Fibroblast of skin of scalp (primary cell): ENCODE results near the gene PATZ1.

ENCODE experiments used
- DNase-seq: peaks from one replicate; pipeline ENCODE4 v3.0.0-alpha.2; 2013

PATZ1 gene

DNA sequence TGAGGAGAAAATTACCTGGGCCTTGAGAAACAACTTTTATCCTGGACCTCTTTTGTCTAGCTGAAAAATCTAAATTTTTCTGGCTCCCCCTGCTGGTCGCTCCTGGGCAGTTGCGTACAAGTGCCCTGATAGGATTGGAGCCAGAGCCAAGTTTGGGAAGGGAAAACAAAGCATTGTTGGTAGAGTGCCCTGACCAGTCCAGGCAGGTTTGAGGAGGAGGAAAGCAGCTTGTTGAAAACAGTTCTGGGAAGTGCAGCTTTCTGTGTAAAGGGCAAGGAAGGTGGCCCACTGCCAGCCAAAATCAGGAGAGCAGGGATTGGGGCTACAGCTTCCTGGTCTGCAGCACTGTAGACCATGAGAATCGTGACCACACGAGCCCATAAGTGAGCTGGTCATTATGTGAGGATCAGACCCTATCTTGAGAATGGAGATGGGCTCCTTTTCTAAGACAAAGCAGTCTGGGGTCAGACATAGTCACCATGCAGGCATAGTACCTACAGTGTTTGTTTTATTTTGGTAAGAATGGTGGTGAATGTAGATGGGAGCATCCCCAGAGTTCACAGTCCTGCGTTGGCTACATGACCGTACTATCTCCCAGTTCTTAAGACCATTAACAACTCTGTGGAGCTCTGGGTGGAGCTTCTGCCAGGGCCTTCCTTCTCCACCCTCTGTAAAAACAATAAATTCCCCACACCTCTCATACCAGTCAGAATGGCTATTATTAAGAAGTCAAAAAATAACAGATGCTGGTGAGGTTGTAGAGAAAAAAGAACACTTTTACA is 32.6 kb downstream of the PATZ1 start:
- peak; percentile 56 for DNase-seq

DNA sequence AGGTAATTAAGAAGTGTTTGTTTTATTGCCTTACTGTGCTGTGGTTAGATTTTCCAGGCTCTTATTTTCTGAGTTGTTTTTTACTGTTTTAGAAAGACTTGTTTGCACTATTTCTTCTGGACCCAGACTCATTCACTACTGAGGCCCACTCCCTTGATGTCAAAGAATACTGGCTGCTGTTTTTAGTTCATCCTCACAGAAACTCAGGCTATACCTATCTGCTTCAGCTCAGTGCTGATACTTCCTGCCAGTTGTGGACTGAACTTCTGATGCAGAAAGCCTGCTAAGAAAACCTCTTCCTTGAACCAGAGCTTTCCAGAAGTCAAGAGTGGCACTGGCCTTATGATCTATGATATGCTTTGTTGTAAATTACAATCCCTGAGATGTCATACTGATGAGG is 38.0 kb downstream of the PATZ1 start:
- no peak for DNase-seq

DNA sequence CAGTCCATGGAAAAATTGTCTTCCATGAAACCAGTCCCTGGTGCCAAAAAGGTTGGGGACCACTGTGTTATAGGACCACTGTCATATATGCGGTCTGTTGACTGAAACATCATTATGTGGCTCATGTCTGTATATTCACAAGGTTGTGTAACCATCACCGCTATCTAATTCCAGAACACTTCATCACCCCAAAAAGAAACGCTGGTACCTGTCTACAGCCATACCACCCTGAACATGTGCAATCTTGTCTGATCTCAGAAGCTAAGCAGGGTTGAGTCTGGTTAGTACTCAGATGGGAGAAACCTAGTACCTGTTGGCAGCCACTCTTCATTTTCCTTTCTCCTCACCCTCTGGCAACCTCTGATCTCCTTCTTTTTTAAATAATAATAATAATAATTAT is 41.0 kb downstream of the PATZ1 start:
- DNase-seq: no peak

DNA sequence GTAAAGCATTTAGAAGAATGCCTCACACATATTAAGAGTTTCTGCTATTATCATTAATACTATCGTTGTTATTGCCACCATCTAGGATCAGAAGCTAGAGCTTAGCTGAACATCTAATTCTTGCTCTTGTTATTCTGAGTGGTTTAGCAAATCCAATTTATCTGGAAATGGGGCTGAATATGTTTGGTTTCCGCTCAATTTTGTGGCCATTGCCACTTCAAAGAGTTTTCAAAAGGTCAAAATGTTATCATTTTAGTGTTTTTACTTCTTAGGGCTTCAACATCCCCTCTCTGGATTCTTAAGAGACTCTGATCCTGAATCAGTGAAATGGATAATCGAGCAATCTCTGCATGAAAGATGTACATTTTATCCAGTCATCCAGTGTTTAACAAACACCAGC is 43.6 kb downstream of the PATZ1 start:
- DNase-seq: no peak

DNA sequence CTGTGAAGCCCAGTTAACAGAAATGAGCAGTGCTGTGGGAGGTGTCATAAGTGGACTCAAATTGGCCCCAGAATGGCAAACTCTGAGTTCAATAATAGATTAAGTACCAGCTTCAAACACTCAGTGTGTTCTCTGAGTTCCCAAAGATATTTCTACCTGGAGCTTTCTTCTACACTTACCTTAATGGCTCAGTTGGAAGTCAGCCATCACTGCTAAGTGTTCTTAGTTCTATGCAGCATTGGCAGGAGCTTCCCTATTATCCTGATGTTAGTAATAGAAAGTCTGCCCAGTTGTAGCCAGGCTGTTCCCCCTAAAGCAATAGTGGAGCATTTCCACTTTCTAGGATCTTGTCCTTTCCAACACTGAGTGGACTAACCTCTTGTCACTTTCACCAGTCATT is 44.1 kb downstream of the PATZ1 start:
- DNase-seq: no peak

DNA sequence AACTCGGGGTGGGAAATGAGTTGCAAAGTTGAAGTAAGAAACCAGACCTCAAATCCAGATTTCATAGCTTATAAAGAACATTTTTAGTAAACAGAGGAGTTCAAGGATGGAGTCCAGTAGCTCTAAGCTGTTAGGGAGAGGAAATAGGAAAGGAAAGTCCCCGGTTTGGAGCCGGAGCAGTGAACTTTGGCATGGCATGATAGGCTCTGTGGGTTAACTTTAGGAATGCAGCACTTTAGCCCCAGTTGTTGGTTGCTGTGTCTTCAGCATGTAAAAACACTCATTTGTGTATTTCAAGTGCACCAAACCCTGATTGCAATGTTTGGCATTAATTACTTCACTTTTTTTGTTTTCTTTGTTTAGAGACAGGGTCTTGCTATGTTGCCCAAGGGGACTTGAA is 45.2 kb downstream of the PATZ1 start:
- DNase-seq: no peak

DNA sequence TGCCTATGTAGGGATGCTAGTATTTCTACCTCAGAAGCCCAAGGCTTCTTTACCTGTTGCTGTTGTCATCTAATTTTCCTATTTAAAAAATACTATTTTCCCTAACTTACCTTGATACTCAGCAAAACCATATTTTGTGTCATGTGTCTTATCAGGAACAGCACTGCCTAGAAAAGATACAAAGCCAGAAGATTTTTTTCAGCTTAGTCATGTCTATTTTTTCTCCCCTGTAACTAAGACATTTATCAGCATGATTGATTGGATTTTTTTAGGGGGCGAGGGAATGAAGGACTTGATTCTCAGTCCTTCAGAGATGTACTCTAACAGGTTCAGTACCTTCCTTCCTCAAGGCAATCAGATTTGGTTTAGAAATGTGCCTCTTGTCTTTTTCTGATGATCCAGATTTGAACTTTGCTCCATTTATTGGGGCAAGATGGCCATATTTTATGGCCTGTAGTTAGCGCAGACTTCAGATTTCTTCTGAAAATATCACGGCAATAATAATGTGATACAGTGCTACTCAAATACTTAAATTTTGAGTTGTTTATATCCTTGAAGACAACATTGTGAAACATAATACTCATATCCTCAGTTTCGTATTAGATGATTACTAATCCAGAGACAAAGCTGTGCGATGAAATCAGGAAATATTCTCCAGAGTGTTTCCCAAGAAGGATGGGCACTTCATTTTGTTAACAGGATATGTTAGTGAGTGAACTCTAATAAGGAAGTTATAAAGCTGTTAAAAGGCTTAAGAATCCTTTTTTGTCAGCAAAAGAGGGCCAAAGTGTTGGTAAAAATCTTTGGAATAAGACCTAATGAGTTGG is 50.1 kb downstream of the PATZ1 start:
- no peak for DNase-seq

DNA sequence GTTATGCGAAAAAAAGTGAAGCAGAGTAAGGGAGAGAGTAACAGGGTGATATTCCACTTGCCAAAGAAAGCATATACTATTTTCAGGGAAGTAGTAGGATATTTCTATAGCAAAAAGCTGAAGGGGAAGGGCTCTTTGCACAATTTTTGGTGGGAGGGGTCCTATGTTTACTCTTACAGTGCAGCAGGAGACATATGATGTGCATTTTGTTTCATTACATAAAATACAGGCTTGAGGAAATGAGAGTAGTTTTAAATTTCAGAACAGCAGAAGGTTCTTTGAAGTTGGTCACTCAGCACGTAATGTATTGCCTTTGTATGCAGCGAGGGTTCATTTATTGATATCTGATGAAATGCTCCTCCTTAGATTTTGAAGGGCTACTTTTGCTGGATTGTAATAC is 50.8 kb downstream of the PATZ1 start:
- no peak for DNase-seq

DNA sequence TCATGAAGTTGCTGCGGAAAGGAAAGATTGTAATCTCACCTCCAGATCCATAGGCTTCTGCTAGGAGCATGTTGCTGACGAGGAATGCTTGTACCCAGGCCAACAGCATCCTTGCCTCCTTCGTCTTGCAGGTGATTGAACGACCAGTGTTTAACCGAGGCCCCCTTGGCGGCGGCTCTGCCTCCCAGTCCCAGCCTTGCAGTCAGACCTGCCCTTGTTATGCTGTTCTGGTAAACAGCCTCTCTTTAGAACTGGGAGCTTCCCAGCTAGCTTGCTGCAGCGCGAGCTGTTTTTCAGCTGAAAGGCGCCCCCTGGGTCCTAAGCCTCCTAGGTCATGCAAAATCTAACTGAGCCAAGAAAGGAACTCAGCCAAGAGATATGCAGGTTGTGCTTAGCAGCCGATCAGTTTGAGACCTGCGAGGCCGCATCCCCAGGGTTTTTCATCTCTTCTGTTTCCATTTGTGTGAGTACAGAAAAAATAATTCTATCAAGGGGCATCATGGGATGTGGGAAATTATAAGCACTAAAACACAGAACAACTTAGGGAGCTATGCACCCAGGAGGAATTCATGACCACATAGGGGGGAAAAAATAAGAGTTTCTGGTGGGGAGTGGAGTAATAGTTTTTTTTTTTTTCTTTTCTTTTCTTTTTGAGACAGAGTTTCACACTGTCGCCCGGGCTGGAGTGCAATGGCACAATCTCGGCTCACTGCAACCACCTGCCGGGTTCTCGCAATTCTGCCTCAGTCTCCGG is 53.7 kb downstream of the PATZ1 start, which contains the start of gene PIK3IP1:
TSS of gene PIK3IP1 (minus strand) at position 253 of the 754 bp plus-strand sequence. CDS start at position 109, 144 bp downstream.
- DNase-seq: peak; percentile 74

DNA sequence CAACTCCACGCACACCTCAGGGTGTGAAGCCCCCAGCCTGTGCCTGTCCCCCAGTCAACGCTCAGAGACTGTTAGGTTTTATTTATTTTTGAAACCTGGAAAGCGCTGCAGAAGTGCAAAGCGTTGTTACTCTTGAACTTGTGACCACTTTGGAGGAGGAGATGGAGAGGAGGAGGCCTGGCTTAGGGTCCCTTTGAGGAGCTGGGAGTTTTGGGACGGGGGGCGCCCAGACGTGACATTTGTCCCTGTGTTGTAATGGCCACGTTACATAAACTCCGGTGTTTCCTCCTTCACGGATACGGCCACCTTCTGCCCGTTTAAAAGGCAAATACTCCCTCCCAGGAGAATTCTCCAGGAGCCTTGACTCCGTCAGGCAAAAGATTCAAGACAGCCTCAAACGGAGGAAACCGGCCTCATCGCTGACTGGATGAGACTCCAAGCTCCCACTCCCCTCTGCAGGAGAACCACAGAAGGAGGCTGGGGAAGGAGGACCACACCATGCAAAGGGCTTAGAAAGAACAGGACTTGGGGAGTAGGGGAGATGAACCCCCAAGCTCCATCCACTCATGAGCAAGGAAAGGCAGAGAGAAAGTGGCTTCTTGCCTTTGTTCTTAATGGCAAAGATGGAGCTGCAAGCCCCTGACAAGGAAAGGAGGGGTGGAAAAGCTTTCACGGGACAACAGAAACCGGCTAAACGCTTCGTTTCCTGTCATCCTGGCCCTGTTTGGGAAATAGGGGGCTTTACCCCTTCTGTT is 54.5 kb downstream of the PATZ1 start:
- no peak for DNase-seq

DNA sequence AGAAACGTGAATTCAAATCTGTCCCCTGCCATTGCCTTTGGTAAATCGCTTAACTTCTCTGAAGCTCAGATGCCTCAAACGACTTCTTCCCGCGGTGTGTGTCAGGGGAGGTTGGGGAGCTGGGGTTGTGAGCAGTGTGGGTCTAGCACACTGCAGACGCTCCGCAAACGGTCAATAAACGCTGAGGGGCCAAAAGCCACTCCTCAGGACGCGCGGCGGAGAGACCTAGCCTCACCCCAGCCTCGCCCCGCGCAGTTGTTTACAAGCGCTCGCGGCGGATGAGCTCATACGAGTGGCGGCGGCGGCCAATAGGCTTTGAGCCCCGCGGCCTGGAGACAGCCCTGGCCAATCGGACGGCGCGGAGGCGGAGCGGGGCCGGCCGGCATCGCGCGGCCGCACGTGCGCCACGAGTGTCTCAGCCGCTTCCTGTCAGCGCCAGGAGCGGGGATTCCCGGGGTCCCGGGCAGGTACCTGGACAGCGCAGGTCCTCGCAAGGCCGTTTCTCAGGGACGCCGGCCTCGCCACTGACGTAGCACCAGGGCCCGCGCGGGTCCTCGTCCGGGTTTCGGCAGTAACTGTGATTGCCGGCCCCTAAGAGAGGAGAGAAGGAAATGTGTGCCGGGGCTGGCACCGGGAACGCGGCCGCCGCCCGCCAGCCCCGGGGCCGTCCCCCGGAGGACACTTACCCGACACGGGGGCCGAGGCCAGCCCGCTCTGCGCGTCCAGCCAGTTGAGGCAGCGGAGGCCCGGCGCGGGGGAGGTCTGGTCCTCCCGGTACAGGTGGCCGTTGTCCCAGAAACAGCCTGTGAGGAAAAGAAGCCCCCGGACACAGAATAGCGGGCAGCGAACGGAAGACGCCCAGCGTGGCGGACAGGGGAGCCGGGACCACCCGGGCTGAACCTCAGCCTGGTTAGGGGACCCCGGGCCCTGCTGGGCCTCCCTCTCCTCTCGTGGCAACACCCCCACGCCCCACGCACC is 55.4 kb downstream of the PATZ1 start:
- peak; percentile 87 for DNase-seq

DNA sequence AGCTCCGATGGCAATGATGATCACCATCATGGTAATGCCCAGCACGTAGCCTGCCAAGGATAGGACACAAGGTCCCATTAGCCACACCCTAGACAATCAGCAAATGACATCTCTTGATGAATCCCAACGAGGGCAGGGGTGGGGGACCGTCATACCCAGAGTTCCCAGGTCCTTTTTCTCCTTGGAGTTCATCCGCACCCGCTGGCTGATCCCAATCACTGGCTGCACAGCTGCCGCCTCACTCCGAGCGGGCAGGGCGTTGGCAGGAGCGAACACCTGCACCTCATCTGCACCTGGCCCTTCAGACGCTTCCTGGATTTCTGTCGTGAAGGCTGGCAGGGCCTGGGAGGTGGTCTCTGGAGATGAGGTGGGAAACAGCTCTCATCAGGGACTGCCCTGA is 56.8 kb downstream of the PATZ1 start:
- DNase-seq: no peak

DNA sequence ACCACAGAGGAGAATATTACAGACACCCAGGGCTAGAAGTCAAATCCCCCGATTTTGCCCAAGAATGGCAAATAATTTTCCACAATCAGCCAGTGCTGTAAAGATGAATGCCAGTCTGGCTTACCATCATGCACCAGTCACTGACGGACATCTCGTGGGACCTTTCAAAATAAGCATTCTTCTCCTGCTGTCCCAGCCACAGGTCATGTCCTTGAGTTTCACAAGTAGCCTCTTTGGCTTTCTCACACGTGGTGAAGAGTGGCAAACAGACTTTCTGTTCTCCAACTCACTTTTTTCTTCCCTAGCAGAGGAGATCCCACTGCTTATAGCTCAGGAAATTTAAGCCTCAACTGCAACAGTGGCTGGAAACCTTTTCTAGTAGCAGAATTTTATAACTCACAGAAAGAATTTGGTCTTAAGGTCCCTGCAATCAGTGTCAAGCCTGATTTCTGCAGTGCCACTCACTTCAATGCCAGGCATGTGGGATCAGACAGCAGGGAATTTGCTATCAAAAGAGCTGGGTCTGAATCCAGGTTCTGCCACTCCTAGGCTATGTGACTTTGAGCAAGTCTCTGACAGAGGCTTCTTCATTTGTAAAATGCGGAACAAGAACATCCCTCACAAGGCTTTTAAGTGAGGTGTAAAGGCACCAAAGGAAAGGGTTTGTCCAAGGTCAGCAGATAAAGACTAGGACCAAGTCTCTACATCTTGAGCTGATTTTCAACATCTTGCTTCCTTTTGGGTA is 57.5 kb downstream of the PATZ1 start:
- DNase-seq: no peak

DNA sequence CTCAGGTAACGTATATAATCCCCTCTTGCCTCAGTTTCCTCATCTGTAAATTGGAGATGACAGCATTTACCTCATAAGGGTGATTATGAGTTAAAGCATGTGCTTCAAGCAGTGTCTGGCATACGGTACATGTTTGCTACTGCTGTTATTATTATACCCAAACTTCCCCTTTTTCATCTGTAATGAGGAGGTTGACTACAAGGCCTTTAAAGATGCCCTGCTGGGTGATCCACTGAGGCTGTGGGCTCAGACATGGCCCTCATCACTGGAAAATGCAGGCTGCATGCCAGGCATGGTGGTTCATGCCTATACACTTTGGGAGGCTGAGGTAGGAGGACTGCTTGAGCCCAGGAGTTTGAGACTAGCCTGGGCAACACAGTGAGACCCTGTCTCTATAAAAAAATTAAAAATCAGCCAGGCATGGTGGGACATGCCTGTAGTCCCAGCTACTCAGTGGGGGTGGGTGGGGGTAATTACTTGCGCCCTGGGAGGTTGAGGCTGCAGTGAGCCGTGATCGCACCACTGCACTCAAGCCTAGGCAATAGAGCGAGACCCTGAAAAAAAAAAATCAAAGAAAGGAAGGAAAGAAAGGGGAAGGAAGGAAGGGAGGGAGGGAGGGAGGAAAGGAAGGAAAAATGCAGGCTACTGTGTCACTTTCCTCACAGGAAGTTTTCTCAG is 58.2 kb downstream of the PATZ1 start:
- no peak for DNase-seq

DNA sequence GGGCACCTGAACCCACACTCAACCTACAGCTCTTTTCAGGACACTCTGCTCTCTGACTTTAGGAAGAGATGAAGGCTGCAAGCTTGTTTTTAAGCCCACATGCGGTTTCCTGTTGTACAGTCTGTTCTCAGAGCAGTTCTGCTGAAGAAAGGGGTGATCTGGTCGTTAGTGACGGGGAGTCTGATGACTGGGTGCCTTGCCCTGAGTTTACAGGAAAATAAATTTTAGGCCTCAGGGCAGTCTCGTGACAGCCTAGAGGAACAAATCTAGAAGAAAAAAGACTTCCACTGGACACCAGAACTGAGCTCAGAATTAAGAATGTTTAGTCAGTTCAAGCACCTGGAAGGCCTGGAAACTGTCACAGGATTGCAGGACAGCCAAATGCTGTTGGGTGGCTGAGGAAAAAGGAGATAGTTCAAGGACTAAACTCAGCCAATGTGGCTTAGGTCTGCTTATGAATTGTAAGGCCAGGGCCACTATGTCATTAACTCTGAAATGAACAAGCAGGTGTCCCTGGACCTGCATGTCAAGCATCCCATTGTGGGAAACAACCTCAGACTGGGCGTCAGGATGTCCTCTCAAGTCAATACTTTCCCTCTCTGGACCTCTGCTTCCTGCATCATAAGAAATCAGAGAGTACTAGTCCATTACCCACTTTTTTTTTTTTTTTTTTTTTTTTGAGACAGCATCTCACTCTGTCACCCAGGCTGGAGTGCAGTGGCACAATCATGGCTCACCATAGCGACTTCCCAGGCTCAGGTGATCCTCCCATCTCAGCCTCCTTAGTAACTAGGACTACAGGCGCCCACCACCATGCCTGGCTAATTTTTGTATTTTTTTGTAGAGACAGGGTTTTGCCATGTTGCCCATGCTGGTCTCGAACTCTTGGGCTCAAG is 59.5 kb downstream of the PATZ1 start:
- DNase-seq: no peak

DNA sequence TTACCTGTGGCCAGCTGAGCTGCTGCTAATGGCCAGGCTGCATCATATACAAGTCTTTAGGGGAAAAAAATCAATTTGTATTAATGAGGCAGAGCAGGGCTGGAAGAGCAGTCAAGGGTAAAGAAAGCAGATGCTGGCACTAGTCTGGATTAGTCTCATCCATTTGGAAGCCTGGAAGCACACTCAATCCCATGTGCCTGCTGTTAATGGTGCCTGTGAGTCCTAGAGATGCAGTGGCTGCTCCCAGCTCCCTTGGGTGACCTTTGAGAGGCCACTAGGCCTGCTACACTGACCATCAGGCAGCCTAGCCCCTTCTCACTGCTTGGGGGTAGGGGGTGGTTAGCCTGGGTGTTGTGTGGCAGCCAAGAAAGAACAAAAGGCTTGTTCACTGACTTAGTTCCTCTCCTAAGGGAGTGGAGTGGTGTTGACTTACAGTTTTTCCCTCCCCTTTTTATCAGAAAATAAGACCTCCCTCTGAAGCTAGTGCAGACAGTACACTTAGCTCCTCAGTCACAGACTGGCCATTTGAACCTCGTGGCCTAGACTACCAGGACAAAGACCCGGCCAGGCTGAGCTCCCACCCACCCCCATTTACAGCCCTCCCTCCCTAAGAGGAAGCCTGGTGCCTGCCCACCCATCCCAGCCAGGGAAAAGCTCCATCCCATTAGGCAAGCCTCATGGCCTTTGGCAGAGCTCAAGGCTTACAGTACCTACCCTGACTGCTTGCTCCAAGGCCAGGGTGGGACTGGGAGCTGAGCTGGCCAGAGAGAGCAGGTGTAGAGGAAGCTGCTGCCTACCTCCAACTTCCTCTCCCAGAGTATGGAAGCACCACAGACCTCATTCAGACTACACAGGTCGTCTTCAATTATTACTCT is 61.6 kb downstream of the PATZ1 start:
- no peak for DNase-seq

DNA sequence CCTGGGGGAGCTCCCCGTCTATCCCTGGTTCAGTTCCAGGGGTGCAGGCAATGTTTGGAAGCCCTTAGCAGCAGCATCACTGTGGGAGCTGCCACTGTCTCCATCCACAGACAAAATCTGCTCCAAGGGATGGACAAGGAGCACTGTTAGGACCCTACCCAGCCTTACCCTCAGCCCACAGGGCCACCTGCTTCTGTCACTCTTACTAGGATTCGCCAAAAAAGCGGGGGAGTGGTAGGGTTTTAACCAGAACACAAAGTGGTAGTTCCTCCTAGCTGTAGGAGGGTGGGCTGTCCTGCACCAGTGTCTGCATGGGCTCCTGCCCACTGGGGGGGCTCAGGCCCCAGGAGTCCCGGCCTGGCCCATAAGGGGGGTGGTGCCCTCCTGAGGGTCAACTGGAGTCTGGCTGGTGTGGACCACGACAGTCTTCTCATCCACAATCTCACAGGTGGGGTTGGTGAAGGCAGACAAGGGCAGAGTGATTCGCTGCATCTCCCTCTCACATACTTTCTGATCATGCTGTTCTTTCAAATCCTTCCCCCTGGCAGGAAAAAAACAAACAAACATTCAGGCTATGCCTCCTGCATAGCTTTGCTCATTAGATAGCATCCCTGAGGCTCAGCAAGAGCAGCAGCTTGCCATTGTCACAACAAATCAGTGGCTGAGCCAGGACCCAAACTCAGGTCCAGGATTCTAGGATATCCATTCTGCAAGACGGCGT is 63.2 kb downstream of the PATZ1 start:
- no peak for DNase-seq
